CD4-positive, alpha-beta T cell treated with Interleukin-17A for 1 hour (primary cell): ENCODE results near the gene ADCY10.

Source experiments
- DNase-seq: peaks from one replicate; pipeline ENCODE4 v3.0.0-alpha.2; 2020

ADCY10 gene

DNA sequence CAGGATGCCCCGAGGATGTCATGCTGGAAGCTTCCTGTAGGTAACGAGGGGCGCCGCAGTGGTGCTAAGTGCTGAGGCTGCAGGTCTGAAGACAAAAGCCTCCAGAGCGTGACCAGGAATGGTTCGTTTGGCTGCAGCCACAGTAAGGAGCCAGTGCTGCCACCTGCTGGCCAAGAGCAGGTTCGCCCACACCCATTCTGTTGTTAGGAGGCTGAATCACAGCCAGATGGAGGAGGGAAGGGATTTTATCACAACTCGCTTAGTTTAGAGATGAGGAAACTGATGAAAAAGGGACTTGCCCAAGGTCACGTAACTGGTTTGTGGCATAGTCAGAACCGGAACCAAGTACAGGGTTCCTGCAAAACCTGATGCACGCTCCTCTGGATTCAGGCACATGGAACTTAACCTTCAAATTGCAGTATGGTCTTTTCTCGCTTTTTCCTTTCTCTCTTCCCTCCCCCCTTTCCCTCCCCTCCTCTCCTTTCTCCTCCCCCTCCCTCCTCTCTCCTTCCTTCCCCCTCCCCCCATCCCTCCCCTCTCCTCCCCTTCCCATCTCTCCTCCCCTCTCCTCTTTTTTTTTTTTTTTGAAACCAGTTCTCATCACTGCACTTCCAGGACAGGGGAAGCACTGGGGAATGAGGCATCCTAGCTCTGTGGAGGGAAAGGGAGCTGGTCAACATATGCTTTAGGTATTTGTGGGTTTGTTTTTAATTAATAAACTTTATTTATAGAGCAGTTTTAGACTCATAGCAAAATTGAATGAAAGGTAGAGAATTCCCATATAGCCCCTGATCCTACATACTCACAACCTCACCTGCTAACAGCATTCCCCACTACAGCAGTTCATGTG lies 110.4 kb downstream of the ADCY10 start:
- peak; percentile 86 for DNase-seq

DNA sequence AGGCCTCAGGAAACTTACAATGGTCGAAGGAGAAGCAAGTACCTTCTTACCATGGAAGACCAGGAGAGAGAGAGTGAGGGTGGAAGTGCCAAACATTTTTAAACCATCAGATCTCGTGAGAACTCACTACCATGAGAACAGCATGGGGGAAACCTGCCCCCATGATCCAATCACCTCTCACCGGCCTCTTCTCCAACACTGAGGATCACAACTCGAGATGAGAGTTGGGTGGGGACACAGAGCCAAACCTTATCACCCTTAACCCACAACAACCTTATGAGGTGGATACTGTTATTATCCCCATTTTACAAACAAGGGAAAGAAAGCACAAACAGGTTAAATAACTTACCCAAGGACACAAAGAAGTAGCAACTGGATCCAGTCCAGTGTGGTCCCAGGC lies 111.7 kb downstream of the ADCY10 start:
- no peak for DNase-seq

DNA sequence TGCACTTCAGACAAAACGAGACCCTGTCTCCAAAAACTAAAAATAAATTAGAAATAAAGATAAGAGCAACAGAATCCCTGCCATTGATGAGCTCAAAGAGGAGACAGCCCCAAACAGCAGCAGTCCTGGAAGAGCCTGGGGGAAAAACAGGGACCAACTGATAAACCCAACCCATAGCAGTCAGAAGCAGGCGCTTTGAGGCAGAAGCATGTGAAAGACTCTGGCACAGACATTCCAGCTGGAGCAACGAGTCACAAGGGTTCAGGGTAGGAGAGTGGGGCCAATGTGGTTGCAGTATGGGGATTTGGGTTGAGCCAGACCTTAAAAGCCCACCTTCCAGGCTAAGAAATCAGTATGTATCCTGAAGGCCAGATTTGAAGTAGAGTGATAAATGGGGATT lies 113.7 kb downstream of the ADCY10 start:
- no peak for DNase-seq

GRCh38 chr1:167799747-167800146 lies 114.2 kb downstream of the ADCY10 start:
- DNase-seq = no peak

- no peak for DNase-seq
Observed at GRCh38 chr1:167798952-167799351, 115.0 kb downstream of the ADCY10 start.

DNA sequence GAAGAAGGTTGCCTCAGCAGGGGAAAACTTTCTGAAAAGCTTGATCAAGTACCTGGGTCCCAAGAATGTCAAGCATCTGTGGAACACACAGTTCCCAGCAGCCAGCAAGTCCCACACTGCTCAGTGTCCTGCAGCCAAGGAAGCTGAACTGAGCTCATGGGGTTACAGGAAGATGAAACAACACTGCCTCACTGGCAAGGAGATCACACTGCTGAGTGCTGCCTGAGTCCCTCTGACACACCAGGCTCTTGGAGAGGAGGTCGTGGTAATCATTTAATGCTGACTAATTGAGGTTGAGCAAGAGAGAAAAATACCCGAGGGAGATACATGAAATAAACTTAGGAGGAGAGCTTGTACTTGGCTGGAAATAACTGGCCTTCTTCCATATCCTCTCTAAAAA lies 116.9 kb downstream of the ADCY10 start:
- no peak for DNase-seq

DNA sequence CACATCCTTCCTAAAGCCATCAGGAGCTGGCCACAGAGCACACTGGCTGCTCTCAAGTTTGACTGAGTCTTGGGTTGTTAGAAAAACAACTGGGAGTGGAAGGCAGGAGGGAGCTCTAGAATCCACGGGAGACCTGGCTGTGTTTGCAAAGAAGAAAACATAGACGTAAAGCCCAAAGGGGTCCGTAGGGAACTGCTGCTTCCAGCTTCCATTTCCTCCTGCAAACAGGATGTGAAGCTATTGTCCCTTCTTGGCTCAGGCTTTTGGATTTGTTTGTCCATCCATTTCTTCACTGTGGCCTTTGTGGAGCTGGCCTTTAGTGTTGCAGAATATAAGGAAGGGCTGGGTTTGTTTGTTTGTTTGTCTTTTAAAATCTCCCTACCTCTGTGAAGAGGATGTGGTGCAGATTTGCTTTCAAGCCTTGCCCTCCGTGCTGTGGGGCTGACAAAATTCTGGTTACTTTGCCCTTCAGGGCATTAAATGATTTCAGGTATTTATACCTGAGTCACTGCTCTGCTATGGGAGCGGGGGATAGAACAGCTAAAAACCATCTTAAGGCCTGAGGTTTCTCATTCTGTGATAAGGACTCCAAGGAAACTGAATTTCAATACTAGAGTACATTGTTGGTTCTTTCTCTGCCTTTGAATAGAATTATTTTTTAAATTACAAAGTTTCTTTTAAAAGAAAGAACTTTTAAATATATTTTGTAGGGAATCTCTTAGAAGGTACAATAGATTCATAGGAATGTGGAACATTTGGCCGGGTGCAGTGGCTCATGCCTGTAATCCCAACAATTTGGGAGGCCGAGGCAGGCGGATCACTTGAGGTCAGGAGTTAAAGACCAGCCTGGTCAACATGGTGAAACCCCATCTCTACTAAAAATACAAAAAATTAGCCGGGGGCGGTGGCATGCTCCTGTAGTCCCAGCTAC lies 117.9 kb downstream of the ADCY10 start:
- DNase-seq = no peak

DNA sequence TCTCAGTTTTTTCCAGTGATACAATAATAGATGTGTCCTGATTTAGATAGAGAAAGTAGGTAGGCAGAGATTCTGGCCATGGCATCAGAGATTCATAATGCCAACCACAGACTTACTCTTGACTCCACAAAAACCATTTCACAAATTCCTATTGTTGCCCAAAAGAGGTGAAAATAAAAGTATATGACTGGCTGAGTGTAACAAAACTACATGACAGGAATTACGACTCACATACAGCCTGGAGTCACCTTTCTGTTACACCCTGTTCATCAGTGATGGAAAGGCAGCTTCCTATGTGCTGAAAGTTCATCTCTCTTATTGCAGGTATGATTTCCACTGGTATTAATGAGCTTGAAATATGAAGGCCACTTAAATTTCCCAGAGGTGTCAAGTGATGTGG lies 119.9 kb downstream of the ADCY10 start:
- DNase-seq = no peak

GRCh38 chr1:167792188-167792565 lies 121.8 kb downstream of the ADCY10 start:
- DNase-seq = no peak

DNA sequence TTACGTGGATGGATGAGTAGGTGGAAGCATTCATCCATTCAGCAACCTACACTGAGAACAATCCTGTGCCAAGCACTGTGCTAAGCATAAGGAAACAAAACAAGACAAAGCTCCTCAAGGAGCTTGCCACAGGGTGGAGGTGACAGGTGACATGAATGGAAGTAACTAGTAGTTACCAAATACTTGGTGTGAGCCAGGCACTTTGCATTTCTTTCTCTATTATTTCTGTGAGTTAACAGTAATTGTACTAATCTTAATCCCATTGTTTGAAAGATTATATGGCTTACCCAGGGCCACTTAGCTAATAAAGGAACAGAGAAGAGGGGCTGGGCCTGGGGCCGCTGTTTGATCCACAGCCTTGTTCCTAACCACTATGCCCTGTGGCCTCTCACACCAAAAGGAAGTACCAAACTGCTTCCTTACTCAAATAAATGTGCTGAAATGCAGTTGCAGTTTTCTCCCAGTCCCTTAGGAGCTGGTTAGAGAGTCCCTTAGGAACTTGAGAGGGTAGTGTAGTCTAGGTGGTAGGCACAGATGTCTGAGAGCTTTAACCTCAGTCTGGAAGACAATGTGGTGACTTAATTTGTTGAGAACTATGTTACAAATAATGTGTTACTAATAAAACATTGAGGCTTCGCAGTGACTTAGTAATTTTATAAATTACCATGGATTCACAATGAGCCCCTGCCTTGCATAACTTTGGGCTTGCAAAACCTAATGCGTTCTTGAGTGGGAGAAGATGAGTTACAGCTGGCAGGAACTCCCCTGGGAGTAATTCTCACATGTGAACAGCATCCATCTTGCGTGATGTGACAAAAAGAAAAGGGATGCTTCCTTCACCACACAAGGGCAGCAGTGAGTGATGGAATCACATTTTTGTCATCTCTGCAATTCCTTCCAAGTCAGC lies 122.4 kb downstream of the ADCY10 start:
- no peak for DNase-seq

GRCh38 chr1:167790117-167790516 lies 123.8 kb downstream of the ADCY10 start:
- no peak for DNase-seq

DNA sequence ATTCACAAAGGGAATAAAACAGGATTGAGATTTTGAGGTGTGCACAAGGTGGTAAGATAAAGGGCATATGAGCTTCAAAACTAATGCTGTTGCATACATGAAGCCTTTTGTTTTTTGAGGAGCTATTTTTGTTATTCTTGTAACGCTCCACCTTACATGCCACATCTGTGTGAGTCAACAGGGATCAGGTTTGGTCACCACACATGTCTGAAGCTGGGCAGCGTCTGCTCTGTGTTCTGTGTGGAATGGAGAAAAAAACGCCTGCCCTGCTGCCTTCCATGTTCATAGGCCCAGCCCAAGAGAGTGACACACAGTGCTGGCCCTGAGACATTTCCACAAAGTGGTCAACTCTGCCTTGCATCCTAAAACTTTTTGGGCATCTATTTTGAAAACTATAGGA lies 124.4 kb downstream of the ADCY10 start:
- no peak for DNase-seq

- DNase-seq = no peak
Observed at GRCh38 chr1:167786502-167786901, 127.4 kb downstream of the ADCY10 start.

DNA sequence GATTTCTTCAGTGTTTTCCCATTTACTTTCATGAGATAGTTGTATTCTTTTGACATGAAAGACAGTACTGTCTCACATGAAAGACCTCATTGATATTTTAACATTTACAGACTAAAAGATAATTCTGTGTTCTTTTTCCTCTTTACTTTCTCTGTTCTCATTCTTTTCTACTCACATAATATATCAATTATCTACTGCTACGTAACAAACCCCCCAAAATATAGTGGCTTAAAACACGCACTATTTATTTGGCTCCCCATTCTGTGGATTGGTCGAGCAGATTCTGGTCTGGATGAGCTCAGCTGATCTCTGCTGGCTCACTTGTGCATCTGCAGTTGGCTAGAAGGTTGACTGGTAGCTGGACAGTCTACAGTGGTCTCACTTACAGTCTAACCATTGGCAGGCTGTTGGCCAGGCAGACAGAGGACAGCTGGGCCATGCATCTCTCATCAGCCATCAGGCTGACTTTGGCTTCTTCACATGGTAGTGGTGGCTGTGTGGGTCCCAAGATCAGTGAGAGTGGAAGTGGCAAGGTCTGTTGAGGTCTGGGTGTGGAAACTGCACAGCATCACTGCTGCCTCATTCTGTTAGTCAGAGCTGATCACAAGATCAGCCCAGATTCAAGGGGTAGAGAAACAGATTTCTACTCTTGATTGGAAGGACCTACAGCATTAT lies 128.9 kb downstream of the ADCY10 start:
- no peak for DNase-seq

DNA sequence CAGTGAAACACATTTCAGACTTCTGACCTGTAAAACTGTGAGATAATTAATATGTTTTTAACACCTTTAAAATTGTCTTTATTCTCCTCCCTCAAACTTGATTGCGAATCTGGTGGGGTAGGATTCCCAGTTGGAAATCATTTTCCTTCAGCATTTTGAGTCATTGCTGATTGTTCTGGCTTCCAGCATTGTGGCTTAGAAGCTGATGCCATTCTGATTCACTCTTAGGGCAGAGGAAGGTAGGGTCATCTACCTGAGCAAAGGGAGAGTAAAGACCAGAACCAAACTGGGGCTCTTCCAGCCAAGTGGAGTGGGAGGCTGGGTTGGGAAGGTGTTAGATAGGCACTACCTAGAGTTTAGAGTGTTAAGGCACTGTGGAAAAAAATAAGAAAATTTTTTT lies 131.0 kb downstream of the ADCY10 start:
- DNase-seq = no peak

DNA sequence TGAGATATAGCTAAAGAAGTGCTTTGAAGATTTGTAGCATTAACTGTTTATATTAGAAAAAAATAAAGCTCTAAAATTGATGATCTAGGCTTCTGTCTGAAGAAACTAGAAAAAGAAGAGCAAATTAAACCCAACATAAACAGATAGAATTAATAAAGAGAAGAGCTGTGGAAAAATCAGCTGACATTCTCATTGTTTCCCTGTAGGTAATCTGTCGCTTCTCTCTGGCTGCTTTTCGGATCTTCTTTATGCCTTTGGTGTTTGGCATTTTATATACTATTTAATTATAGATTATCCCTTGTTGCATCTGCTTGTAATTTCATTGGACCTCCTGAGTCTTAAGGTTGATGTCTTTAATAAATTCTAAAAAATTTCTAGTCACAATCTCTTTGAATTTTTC lies 132.4 kb downstream of the ADCY10 start:
- no peak for DNase-seq

DNA sequence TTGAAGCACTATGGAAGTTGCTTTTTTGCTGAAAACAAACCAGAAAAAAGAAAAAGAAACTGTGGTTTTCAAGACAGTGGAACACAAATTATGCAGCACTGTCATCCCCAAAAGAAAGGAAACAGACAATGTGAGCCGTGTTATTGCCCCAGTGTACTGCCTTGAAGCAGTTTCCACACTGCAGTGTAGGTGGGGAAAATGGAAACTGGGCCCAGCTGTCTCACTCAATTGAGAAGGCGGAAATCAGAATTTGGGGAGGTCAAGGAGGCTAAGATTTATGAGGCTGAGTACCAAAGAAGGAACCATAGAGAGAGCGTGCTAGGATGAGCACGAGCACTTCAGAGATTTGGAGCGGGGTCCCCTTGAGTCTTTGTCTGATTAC lies 136.7 kb downstream of the ADCY10 start:
- no peak for DNase-seq

DNA sequence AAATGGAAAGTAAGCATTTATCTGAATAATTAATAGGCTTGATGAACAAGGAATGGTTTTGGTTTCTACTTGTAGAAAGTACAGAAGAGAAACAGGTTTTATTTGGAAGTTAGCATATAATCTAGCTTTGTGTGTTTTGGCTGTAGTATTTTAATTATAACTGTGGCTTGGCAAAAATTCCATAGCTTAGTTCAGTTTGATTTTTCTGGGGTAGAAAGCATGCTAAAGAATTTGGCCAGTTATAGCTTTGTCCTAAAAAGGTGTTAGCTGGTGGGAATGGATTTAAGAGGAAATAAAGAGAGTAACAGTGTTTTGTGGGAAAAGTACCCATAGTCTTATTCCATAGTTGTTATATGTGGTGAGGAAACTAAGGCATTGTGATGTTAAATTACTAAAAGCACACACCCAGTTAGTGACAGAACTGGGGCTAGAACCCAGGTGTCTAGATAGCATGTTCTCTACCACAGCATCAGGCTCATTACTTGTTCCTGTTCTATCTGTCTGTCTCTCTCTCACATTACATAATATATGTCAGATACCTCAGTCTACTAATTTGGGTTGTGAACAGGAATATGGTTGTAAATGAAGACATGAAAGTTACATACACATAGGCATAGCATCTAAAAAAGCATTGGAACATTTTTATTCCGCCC lies 137.2 kb downstream of the ADCY10 start:
- DNase-seq = no peak

GRCh38 chr1:167776151-167776550 lies 137.8 kb downstream of the ADCY10 start:
- DNase-seq = no peak

DNA sequence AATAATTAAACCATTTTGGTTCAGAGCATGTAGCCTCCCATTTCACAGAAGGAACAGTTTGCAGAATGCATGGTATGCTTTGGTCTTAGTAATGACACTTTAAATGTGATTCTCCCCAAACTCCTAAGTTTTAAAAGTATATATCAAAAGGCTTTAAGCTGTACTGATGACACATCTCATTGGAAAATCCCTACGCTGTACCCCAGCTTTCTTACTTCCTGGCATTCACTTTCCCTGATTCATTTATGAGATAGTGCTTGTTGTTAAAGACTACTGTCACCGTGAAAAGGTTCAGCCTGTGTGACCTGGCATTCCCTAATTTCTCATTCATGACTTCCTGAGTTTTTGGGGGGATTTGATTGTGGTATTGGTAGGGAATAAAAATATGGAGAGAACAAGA lies 138.8 kb downstream of the ADCY10 start:
- no peak for DNase-seq

DNA sequence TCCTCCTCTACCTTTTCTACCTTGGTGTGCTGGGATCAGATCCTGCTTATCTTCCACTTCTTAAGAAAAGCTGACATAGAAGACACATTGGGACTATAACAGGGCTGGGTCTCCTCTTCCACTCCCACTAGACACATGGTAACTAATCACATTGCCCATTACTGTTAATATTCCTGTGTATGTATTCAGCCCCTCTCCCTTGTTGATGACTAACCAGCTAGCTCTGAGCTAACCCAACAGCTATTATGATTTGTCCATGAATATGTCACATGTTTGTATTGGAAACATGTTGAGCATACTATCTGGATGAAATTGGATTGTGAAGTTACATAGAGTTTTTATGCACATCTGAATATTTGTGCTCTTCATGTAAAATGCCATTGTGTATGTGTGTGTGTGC lies 139.2 kb downstream of the ADCY10 start:
- DNase-seq = no peak

- no peak for DNase-seq
Observed at GRCh38 chr1:167773516-167773915, 140.4 kb downstream of the ADCY10 start.
